Measurements from ENCODE around the gene APH1B. TPM values are rescaled to one million over a fixed set of nuclear protein-coding genes. Genes with fewer than 3 reads are reported as not detected.

Gene APH1B
- 1 to 10 TPM; 4.6 to 8.1 (median 6.5) TPM for total RNA-seq

DNA sequence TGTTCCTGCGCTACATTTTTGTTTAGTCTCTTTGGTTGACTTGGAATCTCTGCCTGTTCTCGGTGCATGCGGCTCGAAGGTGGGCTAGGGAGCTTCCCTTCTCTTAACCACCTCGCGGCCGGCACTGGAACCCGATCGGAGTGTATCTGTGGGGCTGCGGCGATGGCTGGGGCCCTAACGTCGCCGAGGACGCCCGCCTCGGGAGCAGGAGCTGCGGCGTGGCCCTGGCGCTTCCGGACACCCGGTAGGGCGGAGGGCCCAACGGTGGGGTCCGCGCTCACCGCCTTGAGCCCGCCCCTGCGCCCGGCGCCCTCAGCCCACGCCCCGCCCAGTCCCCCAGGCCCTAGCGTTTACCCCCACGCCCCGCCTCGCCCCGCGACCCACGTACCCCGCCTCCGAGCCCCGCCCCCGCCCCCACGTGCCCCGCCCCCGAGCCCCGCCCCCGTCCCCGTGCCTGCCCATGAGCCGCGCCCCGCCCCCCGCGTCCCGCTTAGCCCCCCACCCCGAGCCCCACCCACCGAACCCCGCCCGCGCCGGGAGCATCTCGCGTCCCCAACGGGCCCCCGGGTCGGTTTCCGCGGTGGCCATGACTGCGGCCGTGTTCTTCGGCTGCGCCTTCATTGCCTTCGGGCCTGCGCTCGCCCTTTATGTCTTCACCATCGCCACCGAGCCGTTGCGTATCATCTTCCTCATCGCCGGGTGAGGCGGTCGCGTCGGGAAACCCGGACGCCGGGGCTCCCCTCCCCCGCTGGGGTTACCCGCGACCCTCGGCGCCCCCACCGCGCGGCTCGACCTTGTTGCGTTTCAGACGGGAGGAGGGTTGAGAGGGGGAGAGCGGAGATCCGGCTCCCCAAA is at the start of gene APH1B:
APH1B (plus strand) TSS at position 568 of the 855 bp plus-strand sequence; CDS start at position 587, 19 bp downstream.
- TF ChIP-seq, protein P1, sequence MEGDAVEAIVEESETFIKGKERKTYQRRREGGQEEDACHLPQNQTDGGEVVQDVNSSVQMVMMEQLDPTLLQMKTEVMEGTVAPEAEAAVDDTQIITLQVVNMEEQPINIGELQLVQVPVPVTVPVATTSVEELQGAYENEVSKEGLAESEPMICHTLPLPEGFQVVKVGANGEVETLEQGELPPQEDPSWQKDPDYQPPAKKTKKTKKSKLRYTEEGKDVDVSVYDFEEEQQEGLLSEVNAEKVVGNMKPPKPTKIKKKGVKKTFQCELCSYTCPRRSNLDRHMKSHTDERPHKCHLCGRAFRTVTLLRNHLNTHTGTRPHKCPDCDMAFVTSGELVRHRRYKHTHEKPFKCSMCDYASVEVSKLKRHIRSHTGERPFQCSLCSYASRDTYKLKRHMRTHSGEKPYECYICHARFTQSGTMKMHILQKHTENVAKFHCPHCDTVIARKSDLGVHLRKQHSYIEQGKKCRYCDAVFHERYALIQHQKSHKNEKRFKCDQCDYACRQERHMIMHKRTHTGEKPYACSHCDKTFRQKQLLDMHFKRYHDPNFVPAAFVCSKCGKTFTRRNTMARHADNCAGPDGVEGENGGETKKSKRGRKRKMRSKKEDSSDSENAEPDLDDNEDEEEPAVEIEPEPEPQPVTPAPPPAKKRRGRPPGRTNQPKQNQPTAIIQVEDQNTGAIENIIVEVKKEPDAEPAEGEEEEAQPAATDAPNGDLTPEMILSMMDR (IDR thresholded peaks at IDR 0.05): no peak
- TF ChIP-seq POLR2A (IDR thresholded peaks at IDR 0.05): no peak
- DNase-seq (ENCODE audit: low spot score in 2 of 2): peak; percentile 78 to 97
- H3K4me3 ChIP-seq (ENCODE audit: low read depth, poor library complexity, severe bottlenecking): peak within 1 kb of the TSS; percentile 77
- intact Hi-C loops (cut with DNase I; ENCODE audit: low total_unique reads): no loop called here
- WGBS, 2 donors: 0 to 1% methylated on average over 45 to 51 of the region's 102 CpGs

DNA sequence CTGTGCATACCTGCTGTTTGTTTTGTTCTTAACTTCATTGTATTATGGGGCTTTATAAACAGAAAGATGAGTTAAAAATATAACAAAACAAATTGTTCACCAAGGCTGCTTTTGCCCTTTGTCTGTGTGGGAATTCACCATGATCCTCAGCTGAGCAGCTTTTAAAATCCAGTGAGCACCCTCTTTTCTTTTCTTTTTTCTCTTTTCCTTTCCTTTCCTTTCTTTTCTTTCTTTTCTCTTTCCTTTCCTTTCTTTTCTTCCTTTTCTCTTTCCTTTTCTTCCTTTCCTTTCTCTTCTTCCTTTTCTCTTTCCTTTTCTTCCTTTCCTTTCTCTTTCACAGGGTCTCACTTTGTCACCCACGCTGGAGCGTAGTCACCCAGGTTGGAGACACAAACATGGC is 49.7 kb upstream of the APH1B start:
- intact Hi-C loops (cut with DNase I; ENCODE audit: low total_unique reads): no loop called here

DNA sequence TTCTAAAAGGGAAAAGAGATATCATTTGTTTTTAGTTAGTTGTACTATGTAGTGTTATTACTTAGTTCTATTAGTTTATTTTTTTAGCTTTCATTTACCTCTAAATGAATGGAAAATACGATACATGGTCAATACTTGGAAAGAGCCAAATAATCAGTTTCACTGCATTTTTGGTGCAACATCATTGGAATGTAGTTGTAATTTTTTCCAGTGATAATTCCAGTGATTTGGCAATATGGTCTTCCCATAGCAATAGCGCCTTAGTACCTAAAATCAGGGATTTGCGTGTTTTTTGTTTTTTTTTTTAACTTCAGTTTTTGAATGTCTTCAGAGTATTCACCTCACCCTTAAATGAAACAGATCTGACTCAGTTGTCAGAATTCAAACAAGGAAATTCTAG is 46.2 kb upstream of the APH1B start:
- no peak overlapping the region for H3K4me3 ChIP-seq (ENCODE audit: low read depth, poor library complexity, severe bottlenecking)
- intact Hi-C loops (cut with DNase I; ENCODE audit: low total_unique reads): no loop called here
- 89 to 93% methylated on average over 3 of the region's 3 CpGs for WGBS, 2 donors
- no peak for DNase-seq (ENCODE audit: low spot score in 2 of 2)
- TF ChIP-seq POLR2A (IDR thresholded peaks at IDR 0.05): no peak
- TF ChIP-seq, protein P1 (IDR thresholded peaks at IDR 0.05): no peak

More for the DNA sequence above, 49.7 kb upstream of the APH1B start:
- DNase-seq (ENCODE audit: low spot score in 2 of 2): no peak
- WGBS, 2 donors: 98 to 99% methylated on average over 2 of the region's 2 CpGs
- TF ChIP-seq, protein P1 (IDR thresholded peaks at IDR 0.05): no peak
- no peak for TF ChIP-seq POLR2A (IDR thresholded peaks at IDR 0.05)
- no peak overlapping the region for H3K4me3 ChIP-seq (ENCODE audit: low read depth, poor library complexity, severe bottlenecking)

DNA sequence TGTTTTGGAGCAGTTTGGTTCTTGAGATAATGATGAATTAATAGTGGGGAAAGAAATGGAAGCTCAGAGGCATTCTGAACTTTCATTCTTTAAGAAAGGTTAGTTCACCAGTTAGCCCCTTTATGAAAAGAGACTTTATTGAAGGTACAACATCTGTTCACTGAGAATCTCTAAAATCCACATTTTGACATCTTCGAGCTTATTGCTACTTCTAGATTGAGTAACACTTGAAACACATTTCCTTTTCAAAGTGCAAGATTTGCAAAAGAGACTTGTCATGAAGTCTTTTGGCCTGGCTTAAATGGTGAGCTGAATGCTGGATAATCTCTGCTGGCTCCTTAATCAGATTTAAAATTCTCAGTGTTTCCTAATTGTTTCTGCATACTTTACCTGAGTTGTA is 45.7 kb upstream of the APH1B start:
- no peak for DNase-seq (ENCODE audit: low spot score in 2 of 2)
- WGBS, 2 donors: 63 to 66% methylated on average over 1 of the region's 1 CpG
- TF ChIP-seq, protein P1 (IDR thresholded peaks at IDR 0.05): no peak
- no peak for TF ChIP-seq POLR2A (IDR thresholded peaks at IDR 0.05)
- intact Hi-C loops (cut with DNase I; ENCODE audit: low total_unique reads): no loop called here
- no peak overlapping the region for H3K4me3 ChIP-seq (ENCODE audit: low read depth, poor library complexity, severe bottlenecking)

DNA sequence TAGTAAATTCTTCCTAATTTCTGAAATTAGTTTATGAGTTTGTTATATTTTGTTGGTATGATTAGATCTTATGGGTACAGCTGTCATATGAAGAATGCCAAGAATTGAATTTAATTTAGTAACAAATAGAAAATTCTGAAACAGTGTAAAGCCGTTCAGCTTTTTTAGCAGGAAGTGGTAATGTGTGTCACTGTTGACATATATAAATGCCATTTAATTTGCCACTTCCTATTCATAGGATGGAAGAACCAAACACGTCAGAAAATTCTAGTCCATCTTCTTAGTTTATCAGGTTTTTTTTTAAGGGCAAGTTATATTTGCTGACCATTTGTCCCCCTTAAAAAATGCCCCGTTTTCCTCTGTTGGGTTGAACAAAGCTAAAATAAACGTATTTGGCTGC is 45.0 kb upstream of the APH1B start:
- no peak for DNase-seq (ENCODE audit: low spot score in 2 of 2)
- TF ChIP-seq POLR2A (IDR thresholded peaks at IDR 0.05): no peak
- TF ChIP-seq, protein P1 (IDR thresholded peaks at IDR 0.05): no peak
- H3K4me3 ChIP-seq (ENCODE audit: low read depth, poor library complexity, severe bottlenecking): no peak overlapping the region
- intact Hi-C loops (cut with DNase I; ENCODE audit: low total_unique reads): no loop called here
- 64 to 76% methylated on average over 4 of the region's 4 CpGs for WGBS, 2 donors
